Right lobe of liver (tissue), 4 donors: ENCODE results near the gene STX1B.

Experiments used
- POLR2A ChIP-seq: fragments of 450-650 bp; IDR thresholded peaks from one replicate; pipeline ENCODE4 v1.6.1; 2017; ENCODE audit warnings: antibody characterized with exemption, mild to moderate bottlenecking
- TF ChIP-seq, protein P1 (sequence below), 4 donors: fragments of 200-600 bp in 3 of 4; fragments of 450-650 bp in 1 of 4; IDR thresholded peaks; one replicate each; pipeline versions ENCODE4 v1.5.1 to v1.8.0; 2016 to 2022; ENCODE audit warnings: antibody characterized with exemption in 4 of 4, mild to moderate bottlenecking in 2 of 4
- donor health status: DM: no; HTN: no; CAD: no.
- donor health status: DM: no; HTN: no; CAD: no.
- donor health status: DM: no; HTN: yes; CAD: no.

DNA sequence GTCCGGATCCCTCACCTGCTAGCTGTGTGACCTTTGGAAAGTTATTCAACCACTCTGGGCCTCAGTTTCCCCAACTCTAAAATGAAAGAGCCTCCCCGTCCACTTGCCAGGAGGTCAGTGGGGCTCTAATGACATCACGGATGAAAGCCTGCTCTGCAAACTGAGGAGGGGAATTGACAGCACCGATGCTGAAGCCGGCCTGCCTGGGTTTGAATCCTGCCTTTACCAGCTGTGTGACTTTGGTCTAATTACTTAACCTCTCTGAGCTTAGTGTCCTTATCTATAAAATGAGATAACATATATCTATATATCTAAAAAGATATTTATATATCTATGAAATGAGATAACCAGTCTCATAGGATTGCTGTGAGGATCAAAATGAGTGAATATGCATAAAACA lies 1.9 kb downstream of the STX1B start:
- TF ChIP-seq, protein P1, sequence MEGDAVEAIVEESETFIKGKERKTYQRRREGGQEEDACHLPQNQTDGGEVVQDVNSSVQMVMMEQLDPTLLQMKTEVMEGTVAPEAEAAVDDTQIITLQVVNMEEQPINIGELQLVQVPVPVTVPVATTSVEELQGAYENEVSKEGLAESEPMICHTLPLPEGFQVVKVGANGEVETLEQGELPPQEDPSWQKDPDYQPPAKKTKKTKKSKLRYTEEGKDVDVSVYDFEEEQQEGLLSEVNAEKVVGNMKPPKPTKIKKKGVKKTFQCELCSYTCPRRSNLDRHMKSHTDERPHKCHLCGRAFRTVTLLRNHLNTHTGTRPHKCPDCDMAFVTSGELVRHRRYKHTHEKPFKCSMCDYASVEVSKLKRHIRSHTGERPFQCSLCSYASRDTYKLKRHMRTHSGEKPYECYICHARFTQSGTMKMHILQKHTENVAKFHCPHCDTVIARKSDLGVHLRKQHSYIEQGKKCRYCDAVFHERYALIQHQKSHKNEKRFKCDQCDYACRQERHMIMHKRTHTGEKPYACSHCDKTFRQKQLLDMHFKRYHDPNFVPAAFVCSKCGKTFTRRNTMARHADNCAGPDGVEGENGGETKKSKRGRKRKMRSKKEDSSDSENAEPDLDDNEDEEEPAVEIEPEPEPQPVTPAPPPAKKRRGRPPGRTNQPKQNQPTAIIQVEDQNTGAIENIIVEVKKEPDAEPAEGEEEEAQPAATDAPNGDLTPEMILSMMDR (IDR thresholded peaks at IDR 0.05): no peak
- no peak for TF ChIP-seq POLR2A
